Gastroesophageal sphincter (tissue), 2 donors: ENCODE data around the gene CERK.

Source experiments
- EP300 ChIP-seq: sonication (generic); formaldehyde crosslinking; IDR thresholded peaks from one replicate; pipeline ENCODE4 v1.6.1; 2017; ENCODE audit warnings: antibody characterized with exemption, mild to moderate bottlenecking
- POLR2AphosphoS5 ChIP-seq: sonication (generic); formaldehyde crosslinking; IDR thresholded peaks from one replicate; pipeline ENCODE4 v1.6.1; 2017; ENCODE audit warnings: antibody characterized with exemption

DNA sequence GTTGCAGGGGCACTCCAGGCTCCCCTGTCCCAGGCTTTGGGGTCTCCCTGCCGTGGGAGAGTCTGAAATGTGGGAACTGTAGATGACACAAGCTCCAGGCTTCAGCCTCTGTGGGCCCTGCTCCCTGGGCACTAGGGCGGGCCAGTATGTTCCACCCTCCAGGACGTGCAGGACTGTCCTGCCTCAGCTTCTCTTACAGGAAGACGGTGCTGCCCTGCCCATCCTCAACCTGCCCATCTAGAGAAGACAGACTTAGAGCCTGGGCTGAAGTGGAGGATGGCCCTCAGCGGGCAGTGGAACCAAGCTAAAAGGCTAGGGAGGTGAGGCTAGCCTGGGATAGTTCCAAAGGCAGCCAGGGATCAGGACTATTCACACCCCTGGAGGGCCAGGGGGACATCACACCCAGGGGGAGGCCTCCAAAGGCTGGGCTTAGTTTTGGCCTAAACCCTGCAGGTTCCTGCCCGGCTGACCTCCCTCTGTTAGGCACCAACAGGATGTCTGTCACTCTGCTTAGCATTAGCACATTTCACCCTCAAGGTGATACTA is 4.0 kb upstream of the CERK start:
- TF ChIP-seq POLR2AphosphoS5 = no peak
- no peak for TF ChIP-seq EP300
